Ascending aorta (tissue), 2 donors: Measurements from ENCODE around the gene FAT1. TPM values are rescaled to one million over a fixed set of nuclear protein-coding genes. Genes with fewer than 3 reads are reported as not detected.

Experiments used
- DNase-seq, 2 donors: peaks; one replicate each; pipeline ENCODE4 v3.0.0-alpha.2; 2019; ENCODE audit warnings: low spot score in 2 of 2
- H3K27ac ChIP-seq, 2 donors: fragments of 200-600 bp; sonication (generic); one replicate each; pipeline ENCODE4 v1.5.1; 2016 to 2017; ENCODE audit warnings: mild to moderate bottlenecking in 1 of 2
- H3K27me3 ChIP-seq: fragments of 200-600 bp; sonication (generic); one replicate; pipeline ENCODE4 v1.5.1; 2017
- H3K36me3 ChIP-seq, 2 donors: fragments of 200-600 bp; sonication (generic); one replicate each; pipeline ENCODE4 v1.5.1; 2016
- H3K4me1 ChIP-seq, 2 donors: fragments of 200-600 bp; sonication (generic); one replicate each; pipeline ENCODE4 v1.5.1; 2016 to 2017; ENCODE audit warnings: mild to moderate bottlenecking in 1 of 2
- H3K4me3 ChIP-seq, 2 donors: fragments of 200-600 bp; sonication (generic); one replicate each; pipeline ENCODE4 v1.5.1; 2016 to 2017; ENCODE audit warnings: mild to moderate bottlenecking in 1 of 2
- H3K9me3 ChIP-seq, 2 donors: fragments of 200-600 bp; sonication (generic); one replicate each; pipeline ENCODE4 v1.5.1; 2016
- intact Hi-C: fragments of 100-400 bp; cut with DNase I; formaldehyde crosslinking; loops from one replicate; pipeline ENCODE4 v1.15.1; 2023
- total RNA-seq: library from RNA; depleted of rRNA; stranded (reverse); fragments of >200 nt; gene quantifications from one replicate; pipeline ENCODE4 v1.1.0, GENCODE V29; 2016
- TF ChIP-seq, protein P1 (sequence below), 3 experiments: fragments of 200-600 bp in 2 of 3; fragments of 450-650 bp in 1 of 3; sonication (generic) in 2 of 3; IDR thresholded peaks; one replicate each; pipeline ENCODE4 v1.5.1; 2016 to 2019; ENCODE audit warnings: antibody characterized with exemption in 3 of 3, mild to moderate bottlenecking in 1 of 3, moderate library complexity in 1 of 3

FAT1 gene
- total RNA-seq, 1 donor from 2014 or later, result 52.9 TPM

DNA sequence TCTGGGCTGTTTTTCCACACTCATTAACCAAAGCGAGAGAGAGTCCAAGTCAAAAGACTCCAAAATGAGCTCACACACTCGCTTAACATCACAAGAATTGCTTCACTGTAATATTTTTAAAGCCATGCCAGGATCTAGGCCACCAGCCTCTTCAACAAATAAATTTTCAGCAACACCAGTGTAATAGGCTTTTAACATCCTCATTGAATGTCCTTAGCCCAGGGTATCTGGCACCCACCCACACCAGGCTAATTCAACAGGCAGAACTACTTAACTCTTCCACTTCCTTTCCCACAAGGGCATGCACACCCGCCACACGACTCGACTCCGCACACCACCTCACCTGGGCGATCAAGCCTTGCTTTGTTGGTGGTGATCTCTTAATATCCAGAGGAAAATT, 34.2 kb downstream of the FAT1 start:
- Histone ChIP-seq H3K36me3 (no peaks in the 10 kb centered on the region), H3K27me3 (no peaks in the 10 kb centered on the region), H3K27ac (no peak overlapping the region), H3K9me3 (no peaks in the 10 kb centered on the region), H3K4me1 (peaks cover 0 to 18% of the 10 kb centered on the region in 2 donors), H3K4me3 (no peak overlapping the region)
- TF ChIP-seq, protein P1, sequence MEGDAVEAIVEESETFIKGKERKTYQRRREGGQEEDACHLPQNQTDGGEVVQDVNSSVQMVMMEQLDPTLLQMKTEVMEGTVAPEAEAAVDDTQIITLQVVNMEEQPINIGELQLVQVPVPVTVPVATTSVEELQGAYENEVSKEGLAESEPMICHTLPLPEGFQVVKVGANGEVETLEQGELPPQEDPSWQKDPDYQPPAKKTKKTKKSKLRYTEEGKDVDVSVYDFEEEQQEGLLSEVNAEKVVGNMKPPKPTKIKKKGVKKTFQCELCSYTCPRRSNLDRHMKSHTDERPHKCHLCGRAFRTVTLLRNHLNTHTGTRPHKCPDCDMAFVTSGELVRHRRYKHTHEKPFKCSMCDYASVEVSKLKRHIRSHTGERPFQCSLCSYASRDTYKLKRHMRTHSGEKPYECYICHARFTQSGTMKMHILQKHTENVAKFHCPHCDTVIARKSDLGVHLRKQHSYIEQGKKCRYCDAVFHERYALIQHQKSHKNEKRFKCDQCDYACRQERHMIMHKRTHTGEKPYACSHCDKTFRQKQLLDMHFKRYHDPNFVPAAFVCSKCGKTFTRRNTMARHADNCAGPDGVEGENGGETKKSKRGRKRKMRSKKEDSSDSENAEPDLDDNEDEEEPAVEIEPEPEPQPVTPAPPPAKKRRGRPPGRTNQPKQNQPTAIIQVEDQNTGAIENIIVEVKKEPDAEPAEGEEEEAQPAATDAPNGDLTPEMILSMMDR (IDR thresholded peaks at IDR 0.05), result no peak
- DNase-seq, result no peak
- intact Hi-C loops, result no loop called here

GRCh38 chr4:186688150-186688943, 35.3 kb downstream of the FAT1 start:
- Histone ChIP-seq H3K36me3 (no peaks in the 10 kb centered on the region), H3K27me3 (no peaks in the 10 kb centered on the region), H3K27ac (no peak overlapping the region), H3K4me3 (no peak overlapping the region), H3K4me1 (peaks cover 0 to 16% of the 10 kb centered on the region in 2 donors), H3K9me3 (no peaks in the 10 kb centered on the region)
- intact Hi-C loops, result no loop called here
- TF ChIP-seq, protein P1 (IDR thresholded peaks at IDR 0.05), result no peak
- DNase-seq, result no peak

DNA sequence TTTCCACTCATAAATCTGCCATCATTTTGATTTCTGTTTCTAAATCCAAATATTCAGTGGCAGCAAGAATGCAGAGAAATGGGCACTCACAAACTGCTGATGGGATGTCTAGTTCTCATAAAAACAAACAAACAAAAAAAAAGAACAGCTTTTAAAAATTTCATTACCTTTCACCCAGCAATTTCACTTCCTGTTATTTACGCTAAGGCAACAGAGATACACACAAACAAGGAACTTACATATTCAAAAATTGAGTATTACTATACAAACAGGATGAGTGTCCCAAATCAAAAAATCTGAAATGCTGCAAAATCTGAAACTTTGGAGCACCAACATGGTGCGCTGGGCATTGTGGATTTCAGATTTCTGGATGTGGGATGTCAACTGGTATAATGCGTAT, 36.4 kb downstream of the FAT1 start:
- no peak for DNase-seq
- Histone ChIP-seq H3K36me3 (no peaks in the 10 kb centered on the region), H3K27me3 (no peaks in the 10 kb centered on the region), H3K9me3 (no peaks in the 10 kb centered on the region), H3K4me1 (peaks cover 0 to 11% of the 10 kb centered on the region in 2 donors), H3K4me3 (no peak overlapping the region), H3K27ac (no peak overlapping the region)
- intact Hi-C loops, result no loop called here
- TF ChIP-seq, protein P1 (IDR thresholded peaks at IDR 0.05), result no peak

GRCh38 chr4:186685767-186686183, 37.9 kb downstream of the FAT1 start:
- Histone ChIP-seq H3K4me1 (peaks cover 0 to 11% of the 10 kb centered on the region in 2 donors), H3K27me3 (no peaks in the 10 kb centered on the region), H3K27ac (no peak overlapping the region), H3K36me3 (no peaks in the 10 kb centered on the region), H3K4me3 (no peak overlapping the region), H3K9me3 (no peaks in the 10 kb centered on the region)
- intact Hi-C loops, result no loop called here
- TF ChIP-seq, protein P1 (IDR thresholded peaks at IDR 0.05), result no peak
- DNase-seq, result no peak

DNA sequence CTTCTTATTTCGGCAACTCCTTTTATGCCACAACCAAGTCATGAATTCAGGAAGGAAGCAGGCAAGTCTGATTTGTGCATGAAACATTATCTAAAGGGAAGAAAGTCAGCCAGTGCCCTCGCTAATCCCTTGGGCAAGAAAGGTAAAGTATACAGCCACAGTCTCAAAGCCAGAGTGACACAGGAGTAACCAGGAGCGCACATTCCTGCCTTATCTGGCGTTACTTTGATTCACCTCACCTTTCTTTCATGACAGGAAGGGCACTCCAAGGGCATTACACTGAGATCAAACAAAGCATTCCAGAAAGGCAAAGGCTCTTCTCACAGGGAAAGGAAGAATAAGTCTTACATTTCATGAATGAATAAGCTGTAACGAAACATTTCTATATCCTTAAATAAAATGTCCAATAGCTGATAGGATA, 38.8 kb downstream of the FAT1 start:
- Histone ChIP-seq H3K27ac (no peak overlapping the region), H3K27me3 (no peaks in the 10 kb centered on the region), H3K4me1 (peaks cover 0 to 11% of the 10 kb centered on the region in 2 donors), H3K36me3 (no peaks in the 10 kb centered on the region), H3K4me3 (no peak overlapping the region), H3K9me3 (no peaks in the 10 kb centered on the region)
- TF ChIP-seq, protein P1 (IDR thresholded peaks at IDR 0.05), result no peak
- intact Hi-C loops, result no loop called here
- DNase-seq, result no peak
